Epithelial cell of proximal tubule (primary cell): Measurements from ENCODE around the gene SYNDIG1. TPM values are rescaled to one million over a fixed set of nuclear protein-coding genes. Genes with fewer than 3 reads are reported as not detected.

ENCODE experiments used
- DNase-seq: peaks from one replicate; pipeline ENCODE4 v3.0.0-alpha.2; 2011; ENCODE audit warnings: low read depth
- H3K4me3 ChIP-seq: 2 replicates; pipeline ENCODE4 v1.5.1; 2011; ENCODE audit warnings: low read depth, mild to moderate bottlenecking, low read length
- CTCF ChIP-seq: conservative IDR thresholded peaks from 2 replicates; pipeline ENCODE4 v1.5.1; 2012; ENCODE audit warnings: low read depth, mild to moderate bottlenecking, low read length
- total RNA-seq: library from RNA; depleted of rRNA; stranded (reverse); fragments of >200 nt; gene quantifications from 2 replicates; pipeline ENCODE4 v1.2.3, GENCODE V29; 2015

Gene SYNDIG1
- total RNA-seq, 1 donor from 2014 or later = 0.12 TPM

GRCh38 chr20:24479106-24479505, 9.7 kb downstream of the SYNDIG1 start:
- DNase-seq = no peak
- TF ChIP-seq CTCF = no peak

GRCh38 chr20:24479595-24479994, 10.2 kb downstream of the SYNDIG1 start:
- no peak for TF ChIP-seq CTCF
- no peak for DNase-seq
- no peak overlapping the region for H3K4me3 ChIP-seq

More at GRCh38 chr20:24479106-24479505, 9.7 kb downstream of the SYNDIG1 start:
- no peak overlapping the region for H3K4me3 ChIP-seq

DNA sequence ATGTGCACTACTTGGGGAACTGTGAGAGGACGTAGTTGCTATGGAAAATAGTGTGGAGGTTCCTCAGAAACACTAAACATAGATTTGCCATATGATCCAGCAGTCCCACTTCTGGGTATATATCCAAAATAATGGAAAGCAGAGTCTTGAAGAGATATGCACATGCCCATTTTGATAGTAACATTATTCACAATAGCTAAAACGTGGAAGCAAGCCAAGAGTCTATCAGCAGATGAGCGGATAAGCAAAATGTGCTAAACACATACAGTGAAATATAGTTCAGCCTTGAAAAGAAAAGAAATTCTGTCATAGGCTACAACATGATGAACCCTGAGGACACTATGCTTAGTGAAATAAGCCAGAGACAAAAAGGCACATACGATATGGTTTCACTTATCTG, 11.1 kb downstream of the SYNDIG1 start:
- DNase-seq = no peak
- no peak for TF ChIP-seq CTCF
- no peak overlapping the region for H3K4me3 ChIP-seq

GRCh38 chr20:24481173-24481572, 11.7 kb downstream of the SYNDIG1 start:
- no peak for DNase-seq
- H3K4me3 ChIP-seq = no peak overlapping the region
- no peak for TF ChIP-seq CTCF

GRCh38 chr20:24483435-24484080, 14.1 kb downstream of the SYNDIG1 start:
- no peak for DNase-seq
- no peak for TF ChIP-seq CTCF

DNA sequence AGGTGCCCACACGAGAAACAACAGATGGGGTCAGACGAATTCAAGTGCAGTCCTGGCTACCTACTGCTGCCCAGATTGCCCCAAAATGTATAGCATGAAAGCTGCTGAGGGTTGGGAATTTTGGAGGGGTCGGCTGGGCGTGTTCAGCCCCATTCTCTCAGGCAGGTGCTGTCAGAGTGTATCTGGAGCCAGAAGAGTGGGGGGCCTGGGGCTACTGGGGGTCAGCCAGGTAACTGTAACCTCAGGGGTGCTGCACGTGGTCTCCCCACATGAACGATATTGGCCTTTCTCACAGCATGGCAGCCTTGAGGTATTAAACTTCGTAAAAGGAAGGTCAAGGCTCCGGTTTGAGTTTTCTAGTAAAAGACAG, 14.6 kb downstream of the SYNDIG1 start:
- no peak for DNase-seq
- TF ChIP-seq CTCF = no peak
- no peak overlapping the region for H3K4me3 ChIP-seq

More at GRCh38 chr20:24483435-24484080, 14.1 kb downstream of the SYNDIG1 start:
- no peak overlapping the region for H3K4me3 ChIP-seq

GRCh38 chr20:24485981-24486380, 16.6 kb downstream of the SYNDIG1 start:
- H3K4me3 ChIP-seq = no peak overlapping the region
- DNase-seq = no peak
- TF ChIP-seq CTCF = no peak
